ENCODE results near the gene DNAJC15.

DNAJC15 gene

DNA sequence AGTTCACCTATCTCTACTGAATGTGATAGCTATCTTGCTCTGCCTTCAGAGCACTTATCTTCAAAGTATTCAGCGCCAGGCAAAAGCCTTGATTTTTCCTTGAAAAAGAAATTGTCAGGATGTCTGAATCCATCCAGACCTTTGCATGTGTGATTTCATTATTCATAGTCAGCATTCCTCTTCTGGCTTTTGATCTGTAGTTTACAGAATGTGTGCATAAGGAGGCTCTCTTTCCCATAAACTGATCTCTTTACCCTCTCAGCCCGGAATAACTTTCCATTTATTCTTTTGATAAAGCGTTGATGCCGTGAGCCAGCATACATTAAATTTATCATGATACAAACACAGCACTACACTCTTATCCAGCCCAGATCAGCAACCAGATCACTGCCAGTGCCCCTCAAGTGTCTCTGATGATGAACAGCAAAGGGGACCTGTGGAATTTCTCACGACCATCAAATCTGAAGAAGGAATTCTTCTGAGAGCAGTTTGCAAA, 130.8 kb downstream of the DNAJC15 start:
- DNase-seq (ENCODE audit: low spot score) = no peak

DNA sequence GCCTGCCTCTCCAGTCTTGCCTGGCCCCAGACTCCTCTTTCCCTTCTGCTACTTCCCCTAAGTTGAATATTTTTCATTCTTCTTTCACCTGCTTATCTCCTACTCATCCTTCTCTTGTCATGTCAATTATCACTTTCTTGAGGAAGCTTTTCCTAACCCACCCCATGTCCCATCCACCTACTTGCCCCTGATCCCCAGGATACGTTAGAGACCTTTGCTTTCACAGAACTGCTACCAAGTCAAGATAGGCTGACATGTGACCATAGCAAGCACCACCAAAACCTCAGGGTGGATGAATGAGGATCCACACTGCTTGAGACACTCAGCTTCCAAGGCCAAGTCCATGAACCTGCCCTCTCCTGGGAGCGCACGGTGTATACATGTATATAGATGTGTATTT, 131.5 kb downstream of the DNAJC15 start:
- DNase-seq (ENCODE audit: low spot score) = no peak

DNA sequence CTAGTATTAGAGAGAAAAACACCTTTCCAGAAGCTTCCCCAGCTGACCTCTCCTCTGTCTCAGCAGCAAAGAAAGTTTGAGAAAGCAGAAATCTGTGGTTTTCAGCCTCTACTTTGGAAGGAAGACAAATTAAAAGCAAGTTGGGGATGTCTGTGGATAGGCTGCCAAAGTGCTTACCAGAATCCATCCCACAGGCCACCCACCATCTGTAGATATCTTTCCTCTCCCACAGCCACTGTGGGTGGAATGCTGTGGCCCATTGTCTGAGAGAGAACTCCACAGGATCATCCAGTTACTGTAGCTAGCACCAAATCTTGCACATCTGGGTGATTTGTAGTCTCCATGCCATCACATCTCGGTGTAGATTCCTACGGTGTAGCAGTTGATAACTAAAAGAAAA, 133.5 kb downstream of the DNAJC15 start:
- no peak for DNase-seq (ENCODE audit: low spot score)

DNA sequence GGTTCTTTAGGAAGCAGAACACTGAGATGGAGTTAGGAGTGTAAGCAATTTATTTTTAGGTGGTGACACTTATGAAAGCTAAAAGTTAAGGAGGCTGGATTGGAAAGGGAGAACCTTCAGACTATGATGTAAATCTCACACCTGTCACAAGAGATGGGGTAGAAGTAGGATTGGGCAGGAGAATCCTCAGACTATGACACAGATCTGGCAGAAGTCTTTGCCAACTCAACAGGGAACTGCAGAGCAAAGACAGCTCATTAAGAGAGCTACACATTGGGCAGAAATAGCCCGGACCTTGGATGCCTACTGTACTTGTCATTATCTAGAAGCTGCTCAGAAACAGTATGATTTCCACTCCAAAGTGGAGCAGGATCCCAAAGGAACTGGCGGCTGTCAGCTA, 134.4 kb downstream of the DNAJC15 start:
- no peak for DNase-seq (ENCODE audit: low spot score)

DNA sequence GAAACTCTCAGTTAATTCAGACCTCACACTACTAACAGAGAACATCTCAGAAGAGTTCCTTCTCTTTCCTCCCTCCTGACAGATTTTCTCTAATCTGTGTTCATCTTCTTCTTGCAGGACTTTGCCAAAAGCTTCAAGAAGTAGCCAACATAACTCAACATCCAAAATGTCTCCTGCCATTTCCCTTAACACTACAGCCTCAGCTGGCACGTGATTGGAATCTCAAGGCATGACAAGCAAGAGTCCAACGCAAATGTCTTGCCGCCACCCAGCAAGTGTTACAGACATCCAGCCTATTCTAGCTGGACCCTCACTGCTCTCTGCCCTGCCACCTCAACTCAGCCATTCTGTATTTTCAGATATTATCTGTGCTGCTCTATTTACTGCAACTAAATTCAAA, 135.1 kb downstream of the DNAJC15 start:
- no peak for DNase-seq (ENCODE audit: low spot score)

DNA sequence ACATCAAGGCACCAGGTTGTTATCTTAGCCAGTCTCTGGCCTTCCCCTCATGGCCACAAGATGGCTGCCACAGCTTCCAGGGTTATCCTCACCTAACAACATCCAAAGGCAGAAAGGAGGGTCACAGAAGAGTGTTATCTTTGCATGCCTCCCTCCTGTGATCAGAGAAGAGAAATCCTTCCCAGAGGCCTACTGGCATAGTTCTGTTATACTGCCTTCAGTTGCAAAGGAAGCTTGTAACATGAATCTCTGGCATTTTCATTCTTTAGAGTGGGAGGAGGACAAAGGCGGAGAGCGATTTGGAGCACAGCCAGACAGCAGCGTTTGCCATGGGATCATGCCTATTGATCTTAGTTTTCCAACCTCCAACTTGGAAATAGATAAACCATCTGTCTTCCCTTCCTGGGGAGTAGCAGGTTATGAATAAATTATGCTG, 135.7 kb downstream of the DNAJC15 start:
- DNase-seq (ENCODE audit: low spot score) = no peak

Measured in left forelimb (tissue), 1 donor.